OCI-LY7 (cell line): Measurements from ENCODE around the gene HEPHL1. TPM values are rescaled to one million over a fixed set of nuclear protein-coding genes. Genes with fewer than 3 reads are reported as not detected.

Experiments used
- BruUV-seq: library from RNA; stranded (reverse); fragments of 400-500 nt; replicated peaks from 2 replicates; lab custom pipeline; 2021; lab: Mats Ljungman, UMichigan
- CTCF ChIA-PET: fragments of 300-600 bp; sonication (Branson Sonifier 250); formaldehyde crosslinking; loops from one replicate; lab custom pipeline; 2022; ENCODE audit warnings: antibody characterized with exemption; ENCODE audit not compliant: unreplicated experiment; lab: Charles Lee
- POLR2A ChIA-PET: fragments of 300-600 bp; sonication (Branson Sonifier 250); formaldehyde crosslinking; loops from one replicate; lab custom pipeline; 2022; ENCODE audit warnings: antibody characterized with exemption; lab: Charles Lee
- DNase-seq: peaks from one replicate; pipeline ENCODE4 v3.0.0-alpha.2; 2015; ENCODE audit warnings: low spot score
- H2AFZ ChIP-seq: fragments of 200-600 bp; sonication (generic), shearing (Covaris generic); 2 replicates; pipeline ENCODE4 v1.6.1; 2014; ENCODE audit warnings: mild to moderate bottlenecking, antibody characterized with exemption, low read length, moderate library complexity
- H3K27ac ChIP-seq: fragments of 200-600 bp; sonication (generic); 2 replicates; pipeline ENCODE4 v1.5.1; 2014; ENCODE audit warnings: mixed run types, low read depth, mild to moderate bottlenecking, moderate library complexity, low read length, inconsistent platforms; ENCODE audit not compliant: poor library complexity, severe bottlenecking
- H3K36me3 ChIP-seq: fragments of 200-600 bp; sonication (generic); 2 replicates; pipeline ENCODE4 v1.6.1; 2014; ENCODE audit warnings: mild to moderate bottlenecking, antibody characterized with exemption, low read length, moderate library complexity, mixed read lengths; ENCODE audit not compliant: insufficient read depth
- H3K4me1 ChIP-seq: fragments of 200-600 bp; sonication (generic); 2 replicates; pipeline ENCODE4 v1.5.1; 2014; ENCODE audit warnings: mild to moderate bottlenecking, low read length; ENCODE audit not compliant: insufficient read depth, poor library complexity, severe bottlenecking
- H3K4me2 ChIP-seq: fragments of 200-600 bp; sonication (generic); 2 replicates; pipeline ENCODE4 v1.6.1; 2014; ENCODE audit warnings: mild to moderate bottlenecking, low read length
- H3K4me3 ChIP-seq: fragments of 200-600 bp; sonication (generic); 2 replicates; pipeline ENCODE4 v1.5.1; 2014; ENCODE audit warnings: mild to moderate bottlenecking, low read depth, low read length; ENCODE audit not compliant: poor library complexity, severe bottlenecking
- H3K79me2 ChIP-seq: fragments of 200-600 bp; sonication (generic); 2 replicates; pipeline ENCODE4 v1.6.1; 2016; ENCODE audit warnings: low read depth, mild to moderate bottlenecking, low read length, moderate library complexity, mixed read lengths; ENCODE audit not compliant: insufficient read depth
- H3K9me2 ChIP-seq: fragments of 200-600 bp; sonication (generic); 2 replicates; pipeline ENCODE4 v1.6.1; 2016; ENCODE audit warnings: mild to moderate bottlenecking, low read length, mixed read lengths; ENCODE audit not compliant: insufficient read depth
- H3K9me3 ChIP-seq: fragments of 200-600 bp; sonication (generic); 2 replicates; pipeline ENCODE4 v1.6.1; 2014; ENCODE audit warnings: mild to moderate bottlenecking, mixed run types, low read length, mixed read lengths
- H4K20me1 ChIP-seq: fragments of 200-600 bp; sonication (generic); 2 replicates; pipeline ENCODE4 v1.6.1; 2014; ENCODE audit warnings: mild to moderate bottlenecking, antibody characterized with exemption, low read length, moderate library complexity, mixed read lengths; ENCODE audit not compliant: insufficient read depth
- EZH2phosphoT487 ChIP-seq: fragments of 200-600 bp; sonication (generic); IDR thresholded peaks from 2 replicates; pipeline ENCODE4 v1.6.1; 2018; ENCODE audit warnings: low read depth, borderline replicate concordance, mild to moderate bottlenecking, mixed run types, antibody characterized with exemption, low read length, moderate library complexity, mixed read lengths
- intact Hi-C: fragments of 100-400 bp; cut with micrococcal nuclease; formaldehyde crosslinking; loops from one replicate; pipeline ENCODE4 v1.10.0; 2022; ENCODE audit not compliant: unreplicated experiment
- total RNA-seq, 2 experiments: library from RNA; depleted of rRNA in 1 of 2; stranded (reverse); fragments of >200 nt in 1 of 2; shearing (Covaris generic) in 1 of 2; gene quantifications; 2 replicates each; pipeline ENCODE4 v1.2.3, GENCODE V29; 2014 to 2022
- TF ChIP-seq, protein P1 (sequence below): fragments of 200-600 bp; sonication (generic); conservative IDR thresholded peaks from 2 replicates; pipeline ENCODE4 v1.5.1; 2014; ENCODE audit warnings: mild to moderate bottlenecking, antibody characterized with exemption, low read length, moderate library complexity, mixed read lengths

HEPHL1 gene
- total RNA-seq, 2 experiments from 2014 or later: not detected

GRCh38 chr11:94144664-94145063, 123.5 kb downstream of the HEPHL1 start:
- intact Hi-C loops: no loop called here
- Histone ChIP-seq H3K4me3 (no peak overlapping the region), H3K9me2 (no peaks in the 10 kb centered on the region), H3K36me3 (no peaks in the 10 kb centered on the region), H3K9me3 (no peaks in the 10 kb centered on the region), H3K4me2 (no peak overlapping the region), H2AFZ (no peak overlapping the region), H3K4me1 (no peaks in the 10 kb centered on the region), H3K79me2 (0 out of 2 replicates have a peak, but pooled peaks cover 5% of the 10 kb centered on the region), H3K27ac (no peak overlapping the region), H4K20me1 (peaks cover 7% of the 10 kb centered on the region; the same call in 1 of the 2 replicates)
- TF ChIP-seq, protein P1, sequence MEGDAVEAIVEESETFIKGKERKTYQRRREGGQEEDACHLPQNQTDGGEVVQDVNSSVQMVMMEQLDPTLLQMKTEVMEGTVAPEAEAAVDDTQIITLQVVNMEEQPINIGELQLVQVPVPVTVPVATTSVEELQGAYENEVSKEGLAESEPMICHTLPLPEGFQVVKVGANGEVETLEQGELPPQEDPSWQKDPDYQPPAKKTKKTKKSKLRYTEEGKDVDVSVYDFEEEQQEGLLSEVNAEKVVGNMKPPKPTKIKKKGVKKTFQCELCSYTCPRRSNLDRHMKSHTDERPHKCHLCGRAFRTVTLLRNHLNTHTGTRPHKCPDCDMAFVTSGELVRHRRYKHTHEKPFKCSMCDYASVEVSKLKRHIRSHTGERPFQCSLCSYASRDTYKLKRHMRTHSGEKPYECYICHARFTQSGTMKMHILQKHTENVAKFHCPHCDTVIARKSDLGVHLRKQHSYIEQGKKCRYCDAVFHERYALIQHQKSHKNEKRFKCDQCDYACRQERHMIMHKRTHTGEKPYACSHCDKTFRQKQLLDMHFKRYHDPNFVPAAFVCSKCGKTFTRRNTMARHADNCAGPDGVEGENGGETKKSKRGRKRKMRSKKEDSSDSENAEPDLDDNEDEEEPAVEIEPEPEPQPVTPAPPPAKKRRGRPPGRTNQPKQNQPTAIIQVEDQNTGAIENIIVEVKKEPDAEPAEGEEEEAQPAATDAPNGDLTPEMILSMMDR: no peak
- TF ChIP-seq EZH2phosphoT487: no peak
- no TSS peak for BruUV-seq
- DNase-seq: no peak
- ChIA-PET POLR2A (interaction anchor here (0.6 to 1.5 kb wide), 3 partner anchors 16 to 459 kb away, joined by 3 to 4 read pairs (median 3); partner anchors contain the start of gene PANX1), CTCF (no interaction called here)

- Histone ChIP-seq H3K79me2 (0 out of 2 replicates have a peak, but pooled peaks cover under 1% of the 10 kb centered on the region), H2AFZ (no peak overlapping the region), H3K4me3 (no peak overlapping the region), H3K4me1 (no peaks in the 10 kb centered on the region), H3K36me3 (no peaks in the 10 kb centered on the region), H4K20me1 (peaks cover under 1% of the 10 kb centered on the region; the same call in 1 of the 2 replicates), H3K4me2 (no peak overlapping the region), H3K27ac (no peak overlapping the region), H3K9me2 (no peaks in the 10 kb centered on the region), H3K9me3 (no peaks in the 10 kb centered on the region)
- ChIA-PET CTCF (no interaction called here), POLR2A (interaction anchor here (0.6 to 1.5 kb wide), 2 partner anchors 17 to 42 kb away, joined by 3 to 4 read pairs; partner anchors contain the start of gene PANX1)
- intact Hi-C loops: no loop called here
- no peak for DNase-seq
- TF ChIP-seq, protein P1: no peak
- TF ChIP-seq EZH2phosphoT487: no peak
- BruUV-seq: no TSS peak
Measured at GRCh38 chr11:94145431-94145830, 124.3 kb downstream of the HEPHL1 start.

DNA sequence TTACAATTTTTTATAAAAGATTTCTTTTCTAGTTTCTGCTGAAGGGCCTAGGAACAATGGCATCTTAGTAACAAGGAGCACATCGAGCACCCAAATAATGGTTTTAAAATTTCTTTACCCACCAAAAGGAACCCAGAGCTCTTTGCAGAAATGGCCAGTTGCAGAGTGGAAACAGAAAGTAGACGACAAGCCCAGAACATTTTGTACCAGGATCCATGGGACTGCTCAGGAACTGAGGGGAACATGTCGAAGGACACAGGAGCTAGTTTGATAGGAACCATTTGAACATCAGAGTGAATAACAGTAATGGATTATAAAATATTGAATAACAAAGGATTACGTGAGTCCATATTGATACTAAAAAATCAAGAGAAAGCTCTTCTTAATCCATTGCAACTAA, 124.8 kb downstream of the HEPHL1 start:
- intact Hi-C loops: no loop called here
- Histone ChIP-seq H3K9me2 (no peaks in the 10 kb centered on the region), H3K79me2 (no peaks in the 10 kb centered on the region), H3K27ac (no peak overlapping the region), H4K20me1 (peaks cover 3% of the 10 kb centered on the region; the same call in 1 of the 2 replicates), H3K36me3 (no peaks in the 10 kb centered on the region), H3K9me3 (no peaks in the 10 kb centered on the region), H3K4me1 (peaks cover 4% of the 10 kb centered on the region), H3K4me3 (no peak overlapping the region), H3K4me2 (no peak overlapping the region), H2AFZ (no peak overlapping the region)
- no peak for DNase-seq
- ChIA-PET CTCF (no interaction called here), POLR2A (interaction anchor here (1.5 kb wide), 1 partner anchor 18 kb away, joined by 4 read pairs; the partner anchor contains the start of gene PANX1)
- BruUV-seq: no TSS peak
- no peak for TF ChIP-seq EZH2phosphoT487
- TF ChIP-seq, protein P1: no peak
